ENCODE results near the gene GXYLT2.
"Not testable (repeated sequence)": the region's sequence is repeated elsewhere in the genome, so short reads cannot be mapped to it uniquely, and the experiment has no call there.

GXYLT2 gene

DNA sequence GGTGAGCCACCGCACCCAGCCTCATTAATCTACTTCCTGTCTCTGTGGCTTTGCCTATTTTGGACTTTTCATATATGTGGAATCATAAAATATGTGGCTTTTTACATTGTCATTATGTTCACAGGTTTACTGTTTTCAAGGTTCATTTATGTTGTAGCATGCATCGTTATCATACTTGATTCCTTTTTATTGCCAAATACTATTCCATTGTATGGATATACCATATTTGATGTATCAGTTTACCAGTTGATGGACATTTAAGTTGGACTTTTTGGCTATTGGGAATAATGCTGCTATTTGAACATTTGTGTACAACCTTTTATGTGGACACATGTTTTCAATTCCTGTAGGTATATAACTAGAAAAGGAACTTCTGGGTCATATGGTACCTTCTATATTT is 14.0 kb downstream of the GXYLT2 start:
- no peak for TF ChIP-seq POLR2A (IDR thresholded peaks at IDR 0.05; ENCODE audit: low read length)
- no peak for TF ChIP-seq GATA1 (IDR thresholded peaks at IDR 0.05; ENCODE audit: low read depth, low read length)
- DNase-seq = no peak

DNA sequence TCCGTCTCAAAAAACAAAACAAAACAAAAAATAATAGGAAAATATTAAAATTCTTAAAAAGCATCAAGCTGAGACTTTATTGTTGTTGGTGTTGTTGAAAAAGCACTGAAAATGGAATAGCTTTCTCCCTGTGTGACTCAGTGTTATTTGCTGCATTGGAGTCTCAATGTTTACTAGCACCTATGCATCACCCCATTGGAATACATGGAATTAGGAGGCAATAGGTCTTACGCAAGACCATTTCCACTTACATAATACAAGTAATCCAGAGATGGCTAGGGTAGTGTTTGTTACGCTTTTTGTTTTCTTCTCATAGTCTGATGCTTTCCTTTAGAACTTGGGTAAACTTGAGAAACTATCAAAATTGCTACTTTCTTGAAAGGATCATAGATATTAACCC is 15.2 kb downstream of the GXYLT2 start:
- no peak for TF ChIP-seq GATA1 (IDR thresholded peaks at IDR 0.05; ENCODE audit: low read depth, low read length)
- no peak for TF ChIP-seq POLR2A (IDR thresholded peaks at IDR 0.05; ENCODE audit: low read length)

GRCh38 chr3:72904163-72904562 is 16.3 kb downstream of the GXYLT2 start:
- TF ChIP-seq POLR2A (IDR thresholded peaks at IDR 0.05; ENCODE audit: low read length) (no peak), GATA1 (IDR thresholded peaks at IDR 0.05; ENCODE audit: low read depth, low read length) (no peak)
- no peak for DNase-seq

More for the DNA sequence above, 15.2 kb downstream of the GXYLT2 start:
- no peak for DNase-seq

GRCh38 chr3:72906154-72906553 is 18.3 kb downstream of the GXYLT2 start:
- TF ChIP-seq POLR2A (IDR thresholded peaks at IDR 0.05; ENCODE audit: low read length) (no peak), GATA1 (IDR thresholded peaks at IDR 0.05; ENCODE audit: low read depth, low read length) (no peak)
- DNase-seq = no peak

DNA sequence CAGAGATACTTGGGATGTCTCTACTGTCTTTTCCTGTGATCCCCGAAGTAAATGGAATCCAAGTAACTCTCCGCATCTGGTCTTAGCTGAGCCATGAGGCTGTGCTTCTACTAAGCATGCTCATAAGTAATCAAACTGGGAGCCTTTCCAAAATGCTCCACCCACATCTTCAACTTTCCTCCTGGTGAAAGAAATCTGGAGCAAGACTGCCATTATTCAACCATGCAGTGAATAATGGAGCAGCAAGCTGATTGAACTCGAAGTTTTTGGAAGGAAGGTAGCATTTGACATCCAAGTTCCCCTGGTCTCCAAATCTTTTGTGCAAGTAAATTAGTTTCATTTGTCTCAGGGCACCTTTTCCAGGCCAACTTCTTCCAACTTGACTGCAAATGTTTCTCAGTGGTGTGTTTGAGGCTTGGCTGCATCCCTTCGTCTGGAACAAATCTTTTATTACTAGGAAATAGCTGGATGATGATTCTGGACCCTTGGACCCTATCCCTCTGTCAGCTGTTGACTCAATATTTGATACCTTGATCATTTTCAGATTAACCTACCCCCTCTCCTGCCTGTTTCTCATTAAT is 19.4 kb downstream of the GXYLT2 start:
- no peak for TF ChIP-seq POLR2A (IDR thresholded peaks at IDR 0.05; ENCODE audit: low read length)
- no peak for TF ChIP-seq GATA1 (IDR thresholded peaks at IDR 0.05; ENCODE audit: low read depth, low read length)
- DNase-seq = no peak

GRCh38 chr3:72907731-72908620 is 20.1 kb downstream of the GXYLT2 start:
- TF ChIP-seq POLR2A (IDR thresholded peaks at IDR 0.05; ENCODE audit: low read length) = no peak
- no peak for TF ChIP-seq GATA1 (IDR thresholded peaks at IDR 0.05; ENCODE audit: low read depth, low read length)
- DNase-seq = no peak

DNA sequence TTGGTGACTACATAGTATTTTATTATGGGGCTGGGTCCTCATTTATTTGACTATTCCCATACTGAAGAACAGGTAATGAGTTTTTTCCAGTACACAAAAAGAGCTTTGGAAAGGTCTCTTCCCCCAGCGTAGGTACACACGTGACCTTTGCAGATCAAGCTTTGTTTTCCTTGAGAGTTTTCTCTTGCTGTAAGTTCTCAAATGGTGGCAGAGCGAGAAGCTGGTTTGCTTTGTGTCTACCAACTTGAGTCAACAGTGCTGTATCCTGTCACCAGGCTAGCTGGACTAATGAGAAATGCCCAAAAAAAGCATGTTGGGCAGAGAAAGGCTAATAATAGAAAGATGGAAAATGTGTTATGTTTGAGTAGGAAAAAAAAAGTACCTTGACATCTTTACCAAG is 21.7 kb downstream of the GXYLT2 start:
- DNase-seq = no peak
- TF ChIP-seq GATA1 (IDR thresholded peaks at IDR 0.05; ENCODE audit: low read depth, low read length) = no peak
- no peak for TF ChIP-seq POLR2A (IDR thresholded peaks at IDR 0.05; ENCODE audit: low read length)

DNA sequence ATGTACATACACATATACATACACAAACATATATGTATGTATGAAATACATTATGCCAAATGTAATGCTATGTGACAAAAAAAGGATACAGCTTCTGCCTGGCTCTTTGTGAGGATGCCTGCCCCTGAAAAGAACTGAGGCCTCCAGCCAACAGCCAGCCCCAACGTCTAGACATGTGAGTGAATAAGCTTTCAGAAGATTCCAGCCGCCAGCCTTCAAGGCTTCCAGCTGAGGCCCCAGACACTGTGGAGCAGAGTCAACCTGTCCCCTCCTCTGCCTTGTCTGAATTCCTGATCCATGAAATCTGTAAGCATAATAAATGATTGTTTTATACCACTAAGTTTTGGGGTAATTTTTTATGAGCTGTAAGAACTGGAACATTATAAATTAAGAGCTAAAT is 24.7 kb downstream of the GXYLT2 start:
- no peak for DNase-seq
- TF ChIP-seq GATA1 (IDR thresholded peaks at IDR 0.05; ENCODE audit: low read depth, low read length) = no peak

DNA sequence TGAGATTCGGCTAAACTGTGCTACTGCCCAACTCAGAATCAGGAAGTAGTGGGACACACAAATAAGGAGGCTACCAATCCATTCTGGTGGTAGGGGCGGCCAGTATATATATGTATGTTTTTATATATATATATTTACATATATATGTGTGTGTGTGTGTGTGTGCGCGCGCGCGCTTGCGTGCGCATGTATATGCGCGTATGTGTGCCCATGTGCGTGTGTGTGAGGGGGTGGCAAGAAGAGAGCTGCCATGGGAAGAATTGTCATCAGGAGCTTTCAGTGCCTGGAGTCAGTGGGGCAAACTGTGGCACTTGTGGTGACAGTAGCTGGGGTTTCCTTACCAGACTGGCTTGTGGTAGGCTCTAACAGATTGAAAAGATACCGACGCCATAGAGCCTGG is 26.5 kb downstream of the GXYLT2 start:
- TF ChIP-seq GATA1 (IDR thresholded peaks at IDR 0.05; ENCODE audit: low read depth, low read length) (no peak), POLR2A (IDR thresholded peaks at IDR 0.05; ENCODE audit: low read length) (no peak)

DNA sequence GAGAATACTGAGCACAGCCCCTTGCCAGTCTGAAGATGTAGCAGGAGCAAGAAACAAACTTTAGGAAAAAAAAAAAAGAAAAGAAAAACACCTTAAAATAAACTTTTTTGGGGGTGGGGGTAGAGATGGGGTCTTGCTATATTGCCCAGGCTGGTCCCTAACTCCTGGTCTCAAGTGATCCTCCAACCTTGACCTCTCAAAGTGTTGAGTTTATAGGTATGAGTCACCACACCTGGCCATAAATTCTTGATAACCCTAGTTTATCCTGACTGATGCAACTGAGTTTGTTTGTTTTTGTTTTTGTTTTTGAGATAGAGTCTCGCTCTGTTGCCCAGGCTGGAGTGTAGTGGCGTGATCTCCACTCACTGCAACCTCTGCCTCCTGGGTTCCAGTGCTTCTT is 28.4 kb downstream of the GXYLT2 start:
- no peak for DNase-seq
- TF ChIP-seq GATA1 (IDR thresholded peaks at IDR 0.05; ENCODE audit: low read depth, low read length) = no peak
- TF ChIP-seq POLR2A (IDR thresholded peaks at IDR 0.05; ENCODE audit: low read length) = no peak

More for the DNA sequence above, 26.5 kb downstream of the GXYLT2 start:
- no peak for DNase-seq

- TF ChIP-seq POLR2A (IDR thresholded peaks at IDR 0.05; ENCODE audit: low read length) = no peak
Observed at GRCh38 chr3:72919520-72919919, 31.7 kb downstream of the GXYLT2 start.

DNA sequence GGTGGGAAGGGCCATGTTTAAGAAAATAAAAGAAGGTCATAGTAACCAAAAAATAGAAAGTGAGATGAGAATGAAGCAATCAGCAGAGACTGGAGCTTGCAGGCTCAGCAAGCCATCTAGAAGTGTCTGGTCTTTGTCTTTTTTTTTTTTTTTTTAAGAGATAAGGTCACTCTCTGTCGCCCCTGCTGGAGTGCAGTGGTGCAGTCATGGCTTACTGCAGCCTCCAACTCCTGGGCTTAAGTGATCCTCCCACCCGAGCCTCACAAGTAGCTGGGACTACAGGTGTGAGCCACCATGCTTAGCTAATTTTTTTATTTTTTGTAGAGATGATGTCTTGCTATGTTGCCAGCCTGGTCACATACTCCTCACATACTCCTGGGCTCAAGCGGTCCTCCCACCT is 36.2 kb downstream of the GXYLT2 start:
- no peak for TF ChIP-seq POLR2A (IDR thresholded peaks at IDR 0.05; ENCODE audit: low read length)
- TF ChIP-seq GATA1 (IDR thresholded peaks at IDR 0.05; ENCODE audit: low read depth, low read length) = no peak
- peak; percentile 24 to 32 for DNase-seq

More at GRCh38 chr3:72919520-72919919, 31.7 kb downstream of the GXYLT2 start:
- DNase-seq = no peak

- not testable (repeated sequence) for DNase-seq
Observed at GRCh38 chr3:72928781-72929735, 41.2 kb downstream of the GXYLT2 start.

DNA sequence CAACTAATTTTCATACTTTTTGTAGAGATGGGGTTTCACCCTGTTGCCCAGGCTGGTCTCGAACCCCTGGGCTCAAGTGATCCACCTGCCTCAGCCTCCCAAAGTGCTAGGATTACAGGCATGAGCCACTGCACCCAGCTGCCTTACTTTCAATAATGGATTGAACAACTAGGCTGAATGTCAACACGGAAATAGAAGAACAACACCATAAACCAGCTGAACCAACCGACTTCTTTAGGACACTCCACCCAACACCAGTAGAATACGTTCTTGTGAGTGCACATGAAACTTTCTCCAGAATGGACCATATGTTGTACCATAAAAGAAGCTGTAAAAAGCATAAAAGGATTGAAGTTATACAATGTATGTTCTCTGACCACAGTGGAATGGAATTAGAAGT is 42.9 kb downstream of the GXYLT2 start:
- DNase-seq = no peak
- TF ChIP-seq POLR2A (IDR thresholded peaks at IDR 0.05; ENCODE audit: low read length) (no peak), GATA1 (IDR thresholded peaks at IDR 0.05; ENCODE audit: low read depth, low read length) (no peak)

Measured in erythroblast (primary cell).